OCI-LY1 (cell line): ENCODE data around the gene TCF19.
A peak's percentile ranks its signal among the peaks of the same experiment; 100 is the strongest.
"Not testable (repeated sequence)": the region's sequence is repeated elsewhere in the genome, so short reads cannot be mapped to it uniquely, and the experiment has no call there.

Source experiments
- H2AFZ ChIP-seq: fragments of 200-600 bp; sonication (generic), shearing (Covaris generic); 2 replicates; pipeline ENCODE4 v1.6.0; 2014; ENCODE audit warnings: antibody characterized with exemption, mild to moderate bottlenecking, low read length
- H3F3A ChIP-seq: fragments of 200-600 bp; sonication (generic), shearing (Covaris generic); 2 replicates; pipeline ENCODE4 v1.6.0; 2014; ENCODE audit warnings: mild to moderate bottlenecking, antibody characterized with exemption, low read length, moderate library complexity; ENCODE audit not compliant: insufficient read depth
- H3K27ac ChIP-seq: fragments of 200-600 bp; sonication (generic); 2 replicates; pipeline ENCODE4 v1.5.1; 2014; ENCODE audit warnings: low read length, mixed run types, mild to moderate bottlenecking, low read depth; ENCODE audit not compliant: poor library complexity, severe bottlenecking
- H3K27me3 ChIP-seq: fragments of 200-600 bp; sonication (generic); 2 replicates; pipeline ENCODE4 v1.6.0; 2014; ENCODE audit warnings: antibody characterized with exemption, mild to moderate bottlenecking, low read length, moderate library complexity; ENCODE audit not compliant: insufficient read depth
- H3K36me3 ChIP-seq: fragments of 200-600 bp; sonication (generic); 2 replicates; pipeline ENCODE4 v1.6.1; 2014; ENCODE audit warnings: mild to moderate bottlenecking, antibody characterized with exemption, low read length, moderate library complexity, mixed read lengths; ENCODE audit not compliant: insufficient read depth
- H3K4me1 ChIP-seq: fragments of 200-600 bp; sonication (generic); 2 replicates; pipeline ENCODE4 v1.5.1; 2014; ENCODE audit warnings: mild to moderate bottlenecking, low read length, moderate library complexity; ENCODE audit not compliant: insufficient read depth, severe bottlenecking
- H3K4me2 ChIP-seq: fragments of 200-600 bp; sonication (generic), shearing (Covaris generic); 2 replicates; pipeline ENCODE4 v1.6.1; 2014; ENCODE audit warnings: low read length
- H3K4me3 ChIP-seq: fragments of 200-600 bp; sonication (generic); 2 replicates; pipeline ENCODE4 v1.5.1; 2014; ENCODE audit warnings: low read length, low read depth, mild to moderate bottlenecking, mixed read lengths; ENCODE audit not compliant: poor library complexity, severe bottlenecking
- H3K79me2 ChIP-seq: fragments of 200-600 bp; shearing (Covaris generic); 2 replicates; pipeline ENCODE4 v1.6.1; 2016; ENCODE audit warnings: mixed run types, low read length, mixed read lengths; ENCODE audit not compliant: insufficient read depth
- H3K9ac ChIP-seq: fragments of 200-600 bp; sonication (generic), shearing (Covaris generic); 2 replicates; pipeline ENCODE4 v1.6.1; 2014; ENCODE audit warnings: mild to moderate bottlenecking, low read length, mixed read lengths
- H3K9me2 ChIP-seq: fragments of 200-600 bp; sonication (generic), shearing (Covaris generic); 2 replicates; pipeline ENCODE4 v1.6.1; 2014; ENCODE audit warnings: low read depth, mild to moderate bottlenecking, low read length, mixed read lengths
- H3K9me3 ChIP-seq: fragments of 200-600 bp; shearing (Covaris generic); 2 replicates; pipeline ENCODE4 v1.6.1; 2014; ENCODE audit warnings: low read length, mixed read lengths
- H4K20me1 ChIP-seq: fragments of 200-600 bp; sonication (generic), shearing (Covaris generic); 2 replicates; pipeline ENCODE4 v1.6.0; 2016; ENCODE audit warnings: mild to moderate bottlenecking, low read length; ENCODE audit not compliant: insufficient read depth
- EZH2 ChIP-seq: fragments of 200-600 bp; sonication (generic), shearing (Covaris generic); IDR thresholded peaks from 2 replicates; pipeline ENCODE4 v1.8.0; 2017; ENCODE audit warnings: borderline replicate concordance, mixed run types, mild to moderate bottlenecking, antibody characterized with exemption, low read length, moderate library complexity, mixed read lengths
- TF ChIP-seq, protein P1 (sequence below): fragments of 200-600 bp; sonication (generic), shearing (Covaris generic); IDR thresholded peaks from 2 replicates; pipeline ENCODE4 v1.5.1; 2017; ENCODE audit warnings: mild to moderate bottlenecking, antibody characterized with exemption, low read length, moderate library complexity, mixed read lengths

The TCF19 gene

DNA sequence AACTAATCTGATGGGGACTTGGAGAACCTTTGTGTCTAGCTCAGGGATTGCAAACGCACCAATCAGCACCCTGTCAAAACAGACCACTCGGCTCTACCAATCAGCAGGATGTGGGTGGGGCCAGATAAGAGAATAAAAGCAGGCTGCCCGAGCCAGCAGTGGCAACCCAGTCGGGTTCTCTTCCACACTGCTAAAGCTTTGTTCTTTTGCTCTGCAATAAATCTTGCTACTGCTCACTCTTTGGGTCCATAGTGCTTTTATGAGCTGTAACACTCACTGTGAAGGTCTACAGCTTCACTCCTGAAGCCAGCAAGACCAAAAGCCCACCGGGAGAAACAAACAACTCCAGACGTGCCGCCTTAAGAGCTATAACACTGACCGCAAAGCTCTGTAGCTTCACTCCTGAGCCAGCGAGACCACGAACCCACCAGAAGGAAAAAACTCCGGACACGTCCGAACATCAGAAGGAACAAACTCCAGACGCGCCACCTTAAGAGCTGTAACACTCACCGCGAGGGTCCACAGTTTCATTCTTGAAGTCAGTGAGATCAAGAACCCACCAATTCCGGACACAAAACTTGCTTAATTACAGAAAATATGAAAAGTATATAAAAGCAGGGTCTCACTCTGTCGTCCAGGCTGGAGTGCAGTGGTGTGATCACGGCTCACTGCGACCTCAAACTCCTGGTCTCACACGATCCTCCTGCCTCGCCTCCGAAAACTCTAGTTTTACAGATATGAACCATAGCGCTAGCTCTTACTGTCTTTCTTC, 38.0 kb downstream of the TCF19 start:
- peak overlapping the region; percentile 59 for H3K4me2 ChIP-seq
- not testable (repeated sequence) for H4K20me1 ChIP-seq, H3K27me3 ChIP-seq, H2AFZ ChIP-seq, H3F3A ChIP-seq, H3K9me2 ChIP-seq
- peak overlapping the region; percentile 18; the same call in 1 of the 2 replicates for H3K9ac ChIP-seq
- H3K4me3 ChIP-seq = peak overlapping the region; percentile 72
- H3K36me3 ChIP-seq = peaks cover 39% of the 10 kb centered on the region
- H3K9me3 ChIP-seq = peaks cover 11% of the 10 kb centered on the region
- peaks cover 25% of the 10 kb centered on the region for H3K4me1 ChIP-seq
- peak overlapping the region; percentile 93 for H3K27ac ChIP-seq
- peaks cover 15% of the 10 kb centered on the region for H3K79me2 ChIP-seq

- peak overlapping the region; percentile 59 for H3K4me2 ChIP-seq
- no peaks in the 10 kb centered on the region for H3K27me3 ChIP-seq
- peaks cover 38% of the 10 kb centered on the region for H3K4me1 ChIP-seq
- H3K4me3 ChIP-seq = peak overlapping the region; percentile 72
- TF ChIP-seq EZH2 = no peak
- TF ChIP-seq, protein P1, sequence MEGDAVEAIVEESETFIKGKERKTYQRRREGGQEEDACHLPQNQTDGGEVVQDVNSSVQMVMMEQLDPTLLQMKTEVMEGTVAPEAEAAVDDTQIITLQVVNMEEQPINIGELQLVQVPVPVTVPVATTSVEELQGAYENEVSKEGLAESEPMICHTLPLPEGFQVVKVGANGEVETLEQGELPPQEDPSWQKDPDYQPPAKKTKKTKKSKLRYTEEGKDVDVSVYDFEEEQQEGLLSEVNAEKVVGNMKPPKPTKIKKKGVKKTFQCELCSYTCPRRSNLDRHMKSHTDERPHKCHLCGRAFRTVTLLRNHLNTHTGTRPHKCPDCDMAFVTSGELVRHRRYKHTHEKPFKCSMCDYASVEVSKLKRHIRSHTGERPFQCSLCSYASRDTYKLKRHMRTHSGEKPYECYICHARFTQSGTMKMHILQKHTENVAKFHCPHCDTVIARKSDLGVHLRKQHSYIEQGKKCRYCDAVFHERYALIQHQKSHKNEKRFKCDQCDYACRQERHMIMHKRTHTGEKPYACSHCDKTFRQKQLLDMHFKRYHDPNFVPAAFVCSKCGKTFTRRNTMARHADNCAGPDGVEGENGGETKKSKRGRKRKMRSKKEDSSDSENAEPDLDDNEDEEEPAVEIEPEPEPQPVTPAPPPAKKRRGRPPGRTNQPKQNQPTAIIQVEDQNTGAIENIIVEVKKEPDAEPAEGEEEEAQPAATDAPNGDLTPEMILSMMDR = no peak
- H3K36me3 ChIP-seq = peaks cover 45% of the 10 kb centered on the region
- H3K9me3 ChIP-seq = peaks cover 11% of the 10 kb centered on the region
- H3K9me2 ChIP-seq = no peaks in the 10 kb centered on the region
- H4K20me1 ChIP-seq = no peaks in the 10 kb centered on the region
- H3F3A ChIP-seq = no peaks in the 10 kb centered on the region; the same call in 1 of the 2 replicates
- no peak overlapping the region for H2AFZ ChIP-seq
- H3K79me2 ChIP-seq = peaks cover 15% of the 10 kb centered on the region
- H3K9ac ChIP-seq = peak overlapping the region; percentile 82
- peak overlapping the region; percentile 93 for H3K27ac ChIP-seq
Measured at GRCh38 chr6:31197559-31198305, 39.3 kb downstream of the TCF19 start.

DNA sequence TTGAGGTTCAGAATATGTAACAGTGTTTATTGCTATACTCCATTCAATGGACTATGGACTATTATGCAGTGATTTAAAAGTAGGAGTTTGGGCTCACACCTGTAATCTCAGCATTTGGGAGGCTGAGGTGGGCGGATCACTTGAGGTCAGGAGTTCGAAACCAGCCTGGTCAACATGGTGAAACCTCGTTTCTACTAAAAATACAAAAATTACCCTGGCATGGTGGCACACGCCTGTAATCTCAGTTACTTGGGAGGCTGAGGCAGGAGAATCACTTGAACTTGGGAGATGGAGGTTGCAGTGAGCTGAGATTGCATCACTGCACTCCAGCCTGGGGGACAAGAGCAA, 40.7 kb downstream of the TCF19 start:
- H3K36me3 ChIP-seq = peaks cover 44% of the 10 kb centered on the region
- peaks cover 11% of the 10 kb centered on the region for H3K9me3 ChIP-seq
- peaks cover 10% of the 10 kb centered on the region for H3F3A ChIP-seq
- H3K27ac ChIP-seq = peak overlapping the region; percentile 93
- H3K4me2 ChIP-seq = peak overlapping the region; percentile 59; the same call in 1 of the 2 replicates
- H3K79me2 ChIP-seq = peaks cover 15% of the 10 kb centered on the region
- H4K20me1 ChIP-seq, H3K27me3 ChIP-seq, H2AFZ ChIP-seq, H3K9ac ChIP-seq, H3K9me2 ChIP-seq: not testable (repeated sequence)
- peaks cover 52% of the 10 kb centered on the region for H3K4me1 ChIP-seq
- peak overlapping the region; percentile 72 for H3K4me3 ChIP-seq

- H3K4me3 ChIP-seq = peak overlapping the region; percentile 51
- H3K4me1 ChIP-seq = peaks cover 60% of the 10 kb centered on the region
- H3K9me3 ChIP-seq = peaks cover 11% of the 10 kb centered on the region
- TF ChIP-seq EZH2 = no peak
- TF ChIP-seq, protein P1 = no peak
- H3K79me2 ChIP-seq = peaks cover 15% of the 10 kb centered on the region
- H3K4me2 ChIP-seq = peak overlapping the region; percentile 72
- H4K20me1 ChIP-seq = no peaks in the 10 kb centered on the region
- no peak overlapping the region for H2AFZ ChIP-seq
- no peaks in the 10 kb centered on the region for H3K9me2 ChIP-seq
- H3K27me3 ChIP-seq = no peaks in the 10 kb centered on the region
- peaks cover 37% of the 10 kb centered on the region for H3K36me3 ChIP-seq
- peak overlapping the region; percentile 98 for H3K27ac ChIP-seq
- peaks cover 10% of the 10 kb centered on the region for H3F3A ChIP-seq
- H3K9ac ChIP-seq = peak overlapping the region; percentile 62
Measured at GRCh38 chr6:31202259-31203166, 44.1 kb downstream of the TCF19 start.
